Stimulated activated CD4-positive, alpha-beta T cell treated with anti-CD3 and anti-CD28 coated beads, Interleukin-12 subunit alpha, Interleukin-12 subunit beta, amount 100 ng/mL, for 48 hours (primary cell): ENCODE results near the gene DIP2C.
"Not testable (repeated sequence)": the region's sequence is repeated elsewhere in the genome, so short reads cannot be mapped to it uniquely, and the experiment has no call there.

Experiments
- DNase-seq, 3 donors: peaks; one replicate each; pipeline ENCODE4 v3.0.0-alpha.2; 2020; ENCODE audit warnings: low read depth in 2 of 3, low spot score in 1 of 3

Gene DIP2C

GRCh38 chr10:311901-312665 lies 377.4 kb downstream of the DIP2C start:
- no peak for DNase-seq

- no peak for DNase-seq
Measured at GRCh38 chr10:310976-311639, 378.4 kb downstream of the DIP2C start.

GRCh38 chr10:310371-310770 lies 379.1 kb downstream of the DIP2C start:
- DNase-seq: no peak

- DNase-seq: no peak
Measured at GRCh38 chr10:308572-309085, 380.8 kb downstream of the DIP2C start.

- no peak for DNase-seq
Measured at GRCh38 chr10:308101-308500, 381.4 kb downstream of the DIP2C start.

GRCh38 chr10:307659-308058 lies 381.8 kb downstream of the DIP2C start:
- no peak for DNase-seq

GRCh38 chr10:306675-307185 lies 382.7 kb downstream of the DIP2C start:
- DNase-seq: no peak

- no peak for DNase-seq
Measured at GRCh38 chr10:306007-306674, 383.3 kb downstream of the DIP2C start.

- no peak for DNase-seq
Measured at GRCh38 chr10:305034-305433, 384.4 kb downstream of the DIP2C start.

- DNase-seq: no peak
Measured at GRCh38 chr10:301536-301935, 387.9 kb downstream of the DIP2C start.

GRCh38 chr10:300580-300979 lies 388.9 kb downstream of the DIP2C start:
- DNase-seq: not testable (repeated sequence)

- no peak for DNase-seq
Measured at GRCh38 chr10:299969-300368, 389.5 kb downstream of the DIP2C start.

- DNase-seq: no peak
Measured at GRCh38 chr10:299512-299911, 390.0 kb downstream of the DIP2C start.

GRCh38 chr10:298033-298432 lies 391.4 kb downstream of the DIP2C start:
- DNase-seq: no peak

GRCh38 chr10:297567-297966 lies 391.9 kb downstream of the DIP2C start:
- no peak for DNase-seq

- no peak for DNase-seq
Measured at GRCh38 chr10:293636-294035, 395.8 kb downstream of the DIP2C start.

GRCh38 chr10:290026-290725 lies 399.3 kb downstream of the DIP2C start:
- DNase-seq: no peak

- DNase-seq: no peak
Measured at GRCh38 chr10:289581-289980, 399.9 kb downstream of the DIP2C start.

- no peak for DNase-seq
Measured at GRCh38 chr10:288316-289200, 400.9 kb downstream of the DIP2C start.

- DNase-seq: no peak
Measured at GRCh38 chr10:287814-288213, 401.7 kb downstream of the DIP2C start.
